HEK293 (cell line): ENCODE data around the gene SLX4.

ENCODE experiments used
- ZNF776 ChIP-seq: fragments of 450-650 bp; formaldehyde crosslinking; IDR thresholded peaks from 2 replicates; pipeline ENCODE4 v1.5.0; 2017; ENCODE audit warnings: missing biosample characterization, missing genetic modification characterization, borderline replicate concordance
- TF ChIP-seq, protein P1 (sequence below): fragments of 450-650 bp; formaldehyde crosslinking; IDR thresholded peaks from 2 replicates; pipeline ENCODE4 v1.5.1; 2016; ENCODE audit warnings: missing biosample characterization, missing genetic modification characterization

DNA sequence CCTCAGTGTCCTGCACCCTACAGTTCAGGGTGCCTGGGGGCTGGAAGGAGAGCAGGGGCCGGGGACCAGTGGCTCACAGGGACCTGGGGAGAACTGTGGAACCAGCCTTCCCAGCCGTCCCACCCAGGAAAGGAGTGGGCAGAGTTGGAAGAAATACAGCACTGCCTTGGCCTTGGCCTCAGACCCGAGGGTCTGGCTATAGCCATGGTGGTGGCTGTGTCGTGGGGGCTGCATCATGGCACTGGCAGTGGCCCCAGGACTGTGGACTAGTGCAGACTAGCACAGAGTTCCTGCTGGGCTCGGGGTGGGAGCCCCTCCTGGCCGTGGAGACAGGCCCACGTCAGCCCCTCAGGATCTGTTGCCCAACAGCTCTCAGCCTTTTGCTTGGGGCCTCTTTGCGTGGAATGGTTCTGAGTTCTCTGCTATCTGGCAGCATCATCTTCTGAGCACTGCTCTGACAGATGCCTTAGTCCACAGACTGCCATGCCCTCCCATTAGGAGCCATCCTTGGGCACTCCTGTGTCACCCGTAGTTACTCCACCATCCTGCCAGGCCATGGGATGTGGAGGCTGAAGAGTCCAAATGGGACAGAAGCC is 30.5 kb upstream of the SLX4 start:
- TF ChIP-seq, protein P1, sequence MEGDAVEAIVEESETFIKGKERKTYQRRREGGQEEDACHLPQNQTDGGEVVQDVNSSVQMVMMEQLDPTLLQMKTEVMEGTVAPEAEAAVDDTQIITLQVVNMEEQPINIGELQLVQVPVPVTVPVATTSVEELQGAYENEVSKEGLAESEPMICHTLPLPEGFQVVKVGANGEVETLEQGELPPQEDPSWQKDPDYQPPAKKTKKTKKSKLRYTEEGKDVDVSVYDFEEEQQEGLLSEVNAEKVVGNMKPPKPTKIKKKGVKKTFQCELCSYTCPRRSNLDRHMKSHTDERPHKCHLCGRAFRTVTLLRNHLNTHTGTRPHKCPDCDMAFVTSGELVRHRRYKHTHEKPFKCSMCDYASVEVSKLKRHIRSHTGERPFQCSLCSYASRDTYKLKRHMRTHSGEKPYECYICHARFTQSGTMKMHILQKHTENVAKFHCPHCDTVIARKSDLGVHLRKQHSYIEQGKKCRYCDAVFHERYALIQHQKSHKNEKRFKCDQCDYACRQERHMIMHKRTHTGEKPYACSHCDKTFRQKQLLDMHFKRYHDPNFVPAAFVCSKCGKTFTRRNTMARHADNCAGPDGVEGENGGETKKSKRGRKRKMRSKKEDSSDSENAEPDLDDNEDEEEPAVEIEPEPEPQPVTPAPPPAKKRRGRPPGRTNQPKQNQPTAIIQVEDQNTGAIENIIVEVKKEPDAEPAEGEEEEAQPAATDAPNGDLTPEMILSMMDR (tag by site-specific recombination), result no peak
- no peak for TF ChIP-seq ZNF776 (tag by site-specific recombination)
